Lung (tissue), 13 donors: ENCODE results near the gene ALPG. TPM values are rescaled to one million over a fixed set of nuclear protein-coding genes. Genes with fewer than 3 reads are reported as not detected.

Experiments
- ATAC-seq: fragments of 200-7000 bp; cut with Tn5 transposase; one replicate; pipeline ENCODE4 v1.9.1; 2020; ENCODE audit warnings: moderate number of reproducible peaks; ENCODE audit not compliant: insufficient read depth, low FRiP score
- DNase-seq, 3 donors: peaks; one replicate each; pipeline ENCODE4 v3.0.0-alpha.2; 2013 to 2017
- H3K27ac ChIP-seq, 2 donors: one replicate each; pipeline ENCODE4 v1.5.1; 2013; ENCODE audit warnings: mild to moderate bottlenecking in 2 of 2, moderate library complexity in 2 of 2, control low read depth in 1 of 2, inconsistent platforms in 1 of 2, low read depth in 1 of 2, low read length in 1 of 2
- H3K27me3 ChIP-seq, 3 donors: one replicate each; pipeline ENCODE4 v1.5.1; 2013; ENCODE audit warnings: low read length in 2 of 3; ENCODE audit not compliant: control insufficient read depth in 3 of 3, insufficient read depth in 3 of 3
- H3K36me3 ChIP-seq, 4 donors: one replicate each; pipeline ENCODE4 v1.5.1; 2013; ENCODE audit warnings: low read length in 4 of 4, mild to moderate bottlenecking in 1 of 4, moderate library complexity in 1 of 4; ENCODE audit not compliant: control insufficient read depth in 4 of 4, insufficient read depth in 4 of 4
- H3K4me1 ChIP-seq, 5 donors: one replicate each; pipeline ENCODE4 v1.5.1; 2013; ENCODE audit warnings: low read length in 5 of 5, mild to moderate bottlenecking in 2 of 5, moderate library complexity in 1 of 5; ENCODE audit not compliant: control insufficient read depth in 5 of 5, insufficient read depth in 5 of 5
- H3K4me3 ChIP-seq: one replicate; pipeline ENCODE4 v1.5.1; 2013; ENCODE audit warnings: mild to moderate bottlenecking, control low read depth, moderate library complexity
- H3K9ac ChIP-seq, 2 donors: one replicate each; pipeline ENCODE4 v1.5.1; 2013; ENCODE audit warnings: low read length in 2 of 2, control low read depth in 1 of 2; ENCODE audit not compliant: insufficient read depth in 1 of 2
- H3K9me3 ChIP-seq, 4 donors: one replicate each; pipeline ENCODE4 v1.5.1; 2013; ENCODE audit warnings: low read length in 3 of 4, mild to moderate bottlenecking in 1 of 4, moderate library complexity in 1 of 4; ENCODE audit not compliant: control insufficient read depth in 4 of 4, insufficient read depth in 3 of 4
- CTCF ChIP-seq: IDR thresholded peaks from 2 replicates; pipeline ENCODE4 v1.5.1; 2012; ENCODE audit warnings: mild to moderate bottlenecking; ENCODE audit errors: control extremely low read depth, extremely low read depth
- WGBS, 2 donors: extraction: QIAGEN DNeasy Blood & Tissue Kit; methylation state at CpG; one replicate each; pipeline ENCODE4 v1.1.7; 2013; 5-methylcytosine and 5-hydroxymethylcytosine counted together
- polyA plus RNA-seq, 2 donors: library from polyadenylated mRNA; stranded (reverse); fragments of 200-250 nt; gene quantifications; one replicate each; pipeline ENCODE4 v1.2.1, GENCODE V29; 2013
- small RNA-seq: library from RNA; depleted of rRNA; stranded (forward); fragments of <200 nt; gene quantifications from one replicate; pipeline ENCODE3, GENCODE V24; 2014; ENCODE audit warnings: low replicate concordance
- total RNA-seq, 2 donors: library from RNA; depleted of rRNA in 1 of 2; stranded (reverse); fragments of >200 nt in 1 of 2; gene quantifications; one replicate each; pipeline ENCODE4 v1.2.1, GENCODE V29; 2014 to 2021
- donor health status: control.
- donor health status: control.
- donor health status: Bipolar disorder and iron deficiency.
- donor health status: healthy.
- donor health status: DM: yes; HTN: yes; CAD: no.

The ALPG gene
- total and polyA plus RNA-seq, 4 donors, result 0.14 to 1.2 (median 0.89) TPM

- no peak for ATAC-seq
- H3K4me3 ChIP-seq, result no peak overlapping the region
- H3K27ac ChIP-seq, result no peak overlapping the region
- no peaks in the 10 kb centered on the region for H3K36me3 ChIP-seq
- H3K9me3 ChIP-seq, result peaks cover 0 to 2% (median 0%) of the 10 kb centered on the region in 4 donors
- H3K9ac ChIP-seq, result no peak overlapping the region
- DNase-seq, result no peak
- H3K27me3 ChIP-seq, result peaks cover 12 to 22% (median 12%) of the 10 kb centered on the region in 3 donors
- no peaks in the 10 kb centered on the region for H3K4me1 ChIP-seq
- 89 to 93% methylated on average over 11 of the region's 11 CpGs for WGBS, 2 donors
- TF ChIP-seq CTCF, result no peak
Measured at GRCh38 chr2:232459419-232460035, 52.9 kb downstream of the ALPG start.

GRCh38 chr2:232460171-232460570 is 53.5 kb downstream of the ALPG start:
- Histone ChIP-seq H3K27ac (no peak overlapping the region), H3K27me3 (peaks cover 12 to 22% (median 12%) of the 10 kb centered on the region in 3 donors), H3K4me1 (no peaks in the 10 kb centered on the region), H3K36me3 (no peaks in the 10 kb centered on the region), H3K9ac (no peak overlapping the region), H3K9me3 (peaks cover 0 to 2% (median 0%) of the 10 kb centered on the region in 4 donors), H3K4me3 (no peak overlapping the region)
- DNase-seq (no peak), ATAC-seq (no peak)
- 66 to 93% methylated on average over 2 of the region's 2 CpGs for WGBS, 2 donors
- TF ChIP-seq CTCF, result no peak

Small RNAs within 50 kb of the gene (small RNA-seq; reads per million reads assigned to genes)
- not detected for gene AC068134.4

Other genes starting within 250 kb of the ALPG start
- 10 to 100 TPM in 1 of 2 donors, 1 to 10 TPM in 1; 7.0 to 25.8 TPM for gene ALPP, start 28.1 kb upstream of the ALPG start, total RNA-seq
- gene ALPP, start 28.1 kb upstream of the ALPG start, polyA plus RNA-seq, result 10 to 100 TPM in 1 of 2 donors, 1 to 10 TPM in 1; 7.4 to 15.5 TPM
- gene ALPI, start 49.3 kb downstream of the ALPG start, total RNA-seq, result not detected
- not detected for gene ALPI, start 49.3 kb downstream of the ALPG start, polyA plus RNA-seq
- gene ECEL1, start 81.0 kb downstream of the ALPG start, total RNA-seq, result under 1 TPM; 0.09 to 0.31 TPM
- gene ECEL1, start 81.0 kb downstream of the ALPG start, polyA plus RNA-seq, result under 1 TPM; 0.14 to 0.35 TPM
- gene PRSS56, start 113.5 kb downstream of the ALPG start, total RNA-seq, result not detected
- not detected for gene PRSS56, start 113.5 kb downstream of the ALPG start, polyA plus RNA-seq
- gene CHRND, start 119.3 kb downstream of the ALPG start, total RNA-seq, result not detected
- gene CHRND, start 119.3 kb downstream of the ALPG start, polyA plus RNA-seq, result not detected
- not detected for gene CHRNG, start 132.8 kb downstream of the ALPG start, total RNA-seq
- gene CHRNG, start 132.8 kb downstream of the ALPG start, polyA plus RNA-seq, result not detected
- 1 to 10 TPM; 3.5 to 6.0 TPM for gene TIGD1, start 143.7 kb downstream of the ALPG start, total RNA-seq
- gene TIGD1, start 143.7 kb downstream of the ALPG start, polyA plus RNA-seq, result 1 to 10 TPM; 2.0 to 5.5 TPM
- 10 to 100 TPM; 43.7 to 63.6 TPM for gene EIF4E2, start 143.8 kb downstream of the ALPG start, total RNA-seq
- gene EIF4E2, start 143.8 kb downstream of the ALPG start, polyA plus RNA-seq, result 10 to 100 TPM; 68.3 to 77.7 TPM
- 1 to 10 TPM; 2.2 to 8.6 TPM for gene EFHD1, start 226.8 kb downstream of the ALPG start, total RNA-seq
- gene EFHD1, start 226.8 kb downstream of the ALPG start, polyA plus RNA-seq, result 1 to 10 TPM; 2.3 to 7.4 TPM